22Rv1 (cell line): ENCODE results near the gene CIB2.

Experiments used
- H3K27ac ChIP-seq: fragments of 450-650 bp; 2 replicates; pipeline ENCODE4 v1.5.1; 2017
- CTCF ChIP-seq: fragments of 450-650 bp; IDR thresholded peaks from 2 replicates; pipeline ENCODE4 v1.5.1; 2017; ENCODE audit warnings: mild to moderate bottlenecking
- ZFX ChIP-seq: fragments of 450-650 bp; IDR thresholded peaks from 2 replicates; pipeline ENCODE4 v1.6.1; 2017; ENCODE audit warnings: antibody characterized with exemption, borderline replicate concordance

Gene CIB2

GRCh38 chr15:78090422-78091063 is 40.7 kb downstream of the CIB2 start:
- no peak for TF ChIP-seq CTCF
- no peak for TF ChIP-seq ZFX
- H3K27ac ChIP-seq, result no peak overlapping the region

GRCh38 chr15:78088773-78089080 is 42.5 kb downstream of the CIB2 start:
- H3K27ac ChIP-seq, result no peak overlapping the region
- TF ChIP-seq CTCF (no peak), ZFX (no peak)

GRCh38 chr15:78087951-78088772 is 43.1 kb downstream of the CIB2 start:
- no peak for TF ChIP-seq CTCF
- no peak for TF ChIP-seq ZFX
- H3K27ac ChIP-seq, result no peak overlapping the region

GRCh38 chr15:78085928-78086327 is 45.3 kb downstream of the CIB2 start:
- TF ChIP-seq CTCF (no peak), ZFX (no peak)
- no peak overlapping the region for H3K27ac ChIP-seq

DNA sequence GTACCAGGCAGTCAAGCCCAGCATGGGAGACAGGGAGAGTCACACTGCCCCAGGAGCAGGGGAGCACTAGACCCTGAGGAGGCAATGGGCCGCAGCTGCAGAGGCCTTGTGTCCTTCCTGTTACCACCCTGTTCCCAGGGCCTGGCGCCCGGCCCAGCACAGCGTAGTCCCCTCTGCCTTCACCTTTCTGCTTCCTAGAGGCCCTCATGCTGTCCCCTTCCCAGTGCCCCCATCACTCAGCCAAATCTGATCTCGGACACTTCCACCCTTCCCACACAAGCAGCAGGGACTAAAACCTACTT is 46.8 kb downstream of the CIB2 start:
- H3K27ac ChIP-seq, result no peak overlapping the region
- TF ChIP-seq CTCF (no peak), ZFX (no peak)

DNA sequence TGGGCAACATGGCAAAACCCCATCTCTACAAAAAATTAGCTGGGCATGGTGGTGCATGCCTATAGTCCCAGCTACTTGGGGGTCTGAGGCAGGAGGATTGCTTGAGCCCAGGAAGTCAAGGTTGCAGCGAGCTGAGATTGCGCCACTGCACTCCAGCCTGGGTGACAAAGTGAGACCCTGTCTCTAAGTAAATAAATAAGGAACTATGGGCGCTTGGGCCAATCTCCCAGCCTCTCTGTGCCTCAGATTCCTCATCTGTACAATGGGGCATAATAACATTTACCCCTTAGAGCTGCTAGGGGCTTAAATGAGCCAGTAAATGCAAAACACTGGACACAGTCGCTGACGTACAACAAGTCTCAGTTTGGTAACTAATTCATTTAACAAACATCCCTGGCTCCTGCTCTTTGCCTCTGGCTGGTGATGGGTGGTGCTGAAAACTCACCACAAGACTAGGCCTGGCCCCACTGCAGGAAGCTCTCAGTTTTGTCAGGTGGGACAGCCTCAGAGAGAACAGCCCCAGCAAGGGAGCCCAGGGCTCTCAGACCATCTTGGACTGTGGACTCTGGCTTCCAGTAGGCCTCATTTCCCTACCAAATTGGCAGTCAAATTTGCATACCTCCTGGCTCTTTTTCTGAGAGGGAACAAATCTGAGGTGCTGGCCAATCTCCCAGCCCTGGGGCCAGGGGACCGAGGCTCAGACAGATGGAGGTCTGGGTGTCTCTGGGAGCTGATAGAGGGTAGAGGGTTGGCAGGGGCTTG is 47.4 kb downstream of the CIB2 start:
- no peak overlapping the region for H3K27ac ChIP-seq
- TF ChIP-seq ZFX, result no peak
- no peak for TF ChIP-seq CTCF

- H3K27ac ChIP-seq, result no peak overlapping the region
Observed at GRCh38 chr15:78083186-78083585, 48.1 kb downstream of the CIB2 start.

More at GRCh38 chr15:78083186-78083585, 48.1 kb downstream of the CIB2 start:
- TF ChIP-seq ZFX, result no peak
- no peak for TF ChIP-seq CTCF
